Neuronal stem cell (in vitro differentiated cells): ENCODE results near the gene CTNNA1.

ENCODE experiments used
- DNase-seq: peaks from one replicate; pipeline ENCODE4 v3.0.0-alpha.2; 2013; ENCODE audit warnings: low spot score
- H2AFZ ChIP-seq: one replicate; pipeline ENCODE4 v1.6.1; 2013; ENCODE audit warnings: mild to moderate bottlenecking, low read length, inconsistent platforms
- H2AK5ac ChIP-seq: 2 replicates; pipeline ENCODE4 v1.6.1; 2013; ENCODE audit warnings: low read depth, mild to moderate bottlenecking, inconsistent platforms, low read length, moderate library complexity, mixed read lengths
- H2BK120ac ChIP-seq: 2 replicates; pipeline ENCODE4 v1.6.1; 2013; ENCODE audit warnings: low read depth, mild to moderate bottlenecking, inconsistent platforms, low read length, moderate library complexity, mixed read lengths
- H2BK12ac ChIP-seq: one replicate; pipeline ENCODE4 v1.6.1; 2013; ENCODE audit warnings: low read length, inconsistent platforms
- H2BK15ac ChIP-seq: 2 replicates; pipeline ENCODE4 v1.6.1; 2013; ENCODE audit warnings: mild to moderate bottlenecking, low read length, inconsistent platforms, mixed read lengths
- H2BK5ac ChIP-seq: one replicate; pipeline ENCODE4 v1.6.1; 2013; ENCODE audit warnings: inconsistent platforms, mild to moderate bottlenecking, low read length, moderate library complexity
- H3K14ac ChIP-seq: one replicate; pipeline ENCODE4 v1.6.1; 2013; ENCODE audit warnings: low read length, inconsistent platforms
- H3K18ac ChIP-seq: 2 replicates; pipeline ENCODE4 v1.6.1; 2013; ENCODE audit warnings: low read length, inconsistent platforms
- H3K23ac ChIP-seq: 2 replicates; pipeline ENCODE4 v1.6.1; 2013; ENCODE audit warnings: low read depth, mild to moderate bottlenecking, mixed read lengths, low read length, inconsistent platforms; ENCODE audit not compliant: poor library complexity
- H3K27ac ChIP-seq: replicated peaks from 3 replicates; pipeline ENCODE4 v1.5.1; 2013; ENCODE audit warnings: low read length, inconsistent platforms
- H3K27me3 ChIP-seq, 3 experiments: 2 replicates each; pipeline ENCODE4 v1.6.1; 2013; ENCODE audit warnings: low read length in 3 of 3, mild to moderate bottlenecking in 2 of 3, inconsistent platforms in 1 of 3, low read depth in 1 of 3, mixed read lengths in 1 of 3, moderate library complexity in 1 of 3; ENCODE audit not compliant: control insufficient read depth in 3 of 3, insufficient read depth in 3 of 3
- H3K36me3 ChIP-seq, 2 donors: replicated peaks in 1 of 2; 2 replicates each; pipeline ENCODE4 v1.6.1; 2013; ENCODE audit warnings: low read length in 2 of 2; ENCODE audit not compliant: control insufficient read depth in 2 of 2, insufficient read depth in 2 of 2
- H3K4ac ChIP-seq: 2 replicates; pipeline ENCODE4 v1.6.1; 2013; ENCODE audit warnings: inconsistent platforms, mild to moderate bottlenecking, low read length, moderate library complexity
- H3K4me1 ChIP-seq, 2 donors: 1 replicate in 1 of 2; 2 replicates in 1 of 2; pipeline ENCODE4 v1.6.1; 2013; ENCODE audit warnings: low read length in 2 of 2, low read depth in 1 of 2; ENCODE audit not compliant: control insufficient read depth in 2 of 2, insufficient read depth in 1 of 2
- H3K4me2 ChIP-seq: one replicate; pipeline ENCODE4 v1.6.1; 2013; ENCODE audit warnings: mild to moderate bottlenecking, low read length, inconsistent platforms; ENCODE audit not compliant: insufficient read depth, poor library complexity, severe bottlenecking
- H3K4me3 ChIP-seq, 2 donors: 2 replicates each; pipeline ENCODE4 v1.5.1; 2013; ENCODE audit warnings: low read length in 2 of 2, mild to moderate bottlenecking in 2 of 2, inconsistent platforms in 1 of 2, moderate library complexity in 1 of 2
- H3K79me1 ChIP-seq: one replicate; pipeline ENCODE4 v1.6.1; 2013; ENCODE audit warnings: low read depth, mild to moderate bottlenecking, inconsistent platforms, low read length, moderate library complexity
- H3K9ac ChIP-seq: one replicate; pipeline ENCODE4 v1.6.1; 2013; ENCODE audit warnings: mild to moderate bottlenecking, low read depth, low read length, inconsistent platforms; ENCODE audit not compliant: poor library complexity
- H3K9me3 ChIP-seq, 2 donors: replicated peaks in 1 of 2; 2 replicates each; pipeline versions ENCODE3 to v1.6.1; 2013; ENCODE audit warnings: low read length in 2 of 2, mild to moderate bottlenecking in 2 of 2, inconsistent platforms in 1 of 2, low read depth in 1 of 2, mixed read lengths in 1 of 2, moderate library complexity in 1 of 2; ENCODE audit not compliant: control insufficient read depth in 2 of 2, insufficient read depth in 1 of 2
- H4K8ac ChIP-seq: one replicate; pipeline ENCODE4 v1.6.1; 2013; ENCODE audit warnings: low read depth, mild to moderate bottlenecking, inconsistent platforms, low read length, moderate library complexity
- H4K91ac ChIP-seq: one replicate; pipeline ENCODE4 v1.6.1; 2013; ENCODE audit warnings: low read length, low read depth, mild to moderate bottlenecking, inconsistent platforms; ENCODE audit not compliant: poor library complexity
- WGBS, 2 donors: extraction: QIAGEN DNeasy Blood & Tissue Kit; methylation state at CpG; one replicate each; pipeline ENCODE4 v1.1.7; 2013; ENCODE audit warnings: missing lambda C conversion rate in 2 of 2, mixed read lengths in 1 of 2; ENCODE audit not compliant: insufficient read length in 2 of 2, insufficient replicate concordance in 1 of 2; ENCODE audit errors: extremely low coverage in 2 of 2; 5-methylcytosine and 5-hydroxymethylcytosine counted together

CTNNA1 gene

GRCh38 chr5:138789771-138790242, 36.6 kb downstream of the CTNNA1 start:
- Histone ChIP-seq H2AFZ (no peak overlapping the region), H3K4ac (no peak overlapping the region), H2BK120ac (no peak overlapping the region), H3K27me3 (no peaks in the 10 kb centered on the region), H2BK12ac (no peak overlapping the region), H3K4me1 (peaks cover 2 to 6% of the 10 kb centered on the region in 2 donors), H3K14ac (no peak overlapping the region), H3K4me2 (no peak overlapping the region), H3K18ac (no peak overlapping the region), H4K8ac (no peak overlapping the region), H3K36me3 (peaks cover 5 to 24% of the 10 kb centered on the region in 2 donors), H3K27ac (no peak overlapping the region), H3K23ac (no peak overlapping the region), H3K4me3 (no peak overlapping the region), H2BK5ac (no peak overlapping the region), H4K91ac (no peak overlapping the region), H2BK15ac (no peak overlapping the region), H3K9me3 (peaks cover 0 to 2% of the 10 kb centered on the region in 2 donors), H3K9ac (no peak overlapping the region), H3K79me1 (peaks cover 3% of the 10 kb centered on the region), H2AK5ac (no peak overlapping the region)
- DNase-seq = peak; percentile 15

- peaks cover 2 to 6% of the 10 kb centered on the region in 2 donors for H3K4me1 ChIP-seq
- H2BK12ac ChIP-seq = no peak overlapping the region
- H3K14ac ChIP-seq = no peak overlapping the region
- H4K8ac ChIP-seq = no peak overlapping the region
- H3K4ac ChIP-seq = no peak overlapping the region
- no peak overlapping the region for H3K27ac ChIP-seq
- WGBS, 2 donors = no CpG with 5 or more reads among the region's 1 CpG
- peaks cover 5 to 19% of the 10 kb centered on the region in 2 donors for H3K36me3 ChIP-seq
- H3K4me3 ChIP-seq = no peak overlapping the region
- no peak overlapping the region for H4K91ac ChIP-seq
- no peak overlapping the region for H3K18ac ChIP-seq
- no peak overlapping the region for H2AK5ac ChIP-seq
- no peak for DNase-seq
- no peak overlapping the region for H2BK15ac ChIP-seq
- H2BK120ac ChIP-seq = no peak overlapping the region
- peaks cover 0 to 2% of the 10 kb centered on the region in 2 donors for H3K9me3 ChIP-seq
- H3K23ac ChIP-seq = no peak overlapping the region
- H3K79me1 ChIP-seq = peaks cover 3% of the 10 kb centered on the region
- no peak overlapping the region for H3K9ac ChIP-seq
- no peak overlapping the region for H2AFZ ChIP-seq
- no peak overlapping the region for H3K4me2 ChIP-seq
- no peak overlapping the region for H2BK5ac ChIP-seq
- H3K27me3 ChIP-seq = no peaks in the 10 kb centered on the region
Measured at GRCh38 chr5:138790684-138791083, 37.5 kb downstream of the CTNNA1 start.

- H3K27ac ChIP-seq = no peak overlapping the region
- H3K23ac ChIP-seq = no peak overlapping the region
Measured at GRCh38 chr5:138792195-138792790, 39.1 kb downstream of the CTNNA1 start.

GRCh38 chr5:138793575-138793974, 40.4 kb downstream of the CTNNA1 start:
- no peak overlapping the region for H2BK120ac ChIP-seq
- DNase-seq = no peak
- no peak overlapping the region for H3K4me2 ChIP-seq
- H2AK5ac ChIP-seq = no peak overlapping the region
- H2AFZ ChIP-seq = no peak overlapping the region
- H3K4me1 ChIP-seq = peaks cover 2 to 6% of the 10 kb centered on the region in 2 donors
- no peak overlapping the region for H4K91ac ChIP-seq
- H3K18ac ChIP-seq = no peak overlapping the region
- H2BK15ac ChIP-seq = no peak overlapping the region
- H3K14ac ChIP-seq = no peak overlapping the region
- no peak overlapping the region for H2BK12ac ChIP-seq
- peaks cover 3% of the 10 kb centered on the region for H3K79me1 ChIP-seq
- H3K23ac ChIP-seq = no peak overlapping the region
- H3K4me3 ChIP-seq = no peak overlapping the region
- H3K27me3 ChIP-seq = no peaks in the 10 kb centered on the region
- H4K8ac ChIP-seq = no peak overlapping the region
- H3K4ac ChIP-seq = no peak overlapping the region
- H3K36me3 ChIP-seq = peaks cover 3 to 9% of the 10 kb centered on the region in 2 donors
- H2BK5ac ChIP-seq = no peak overlapping the region
- H3K27ac ChIP-seq = no peak overlapping the region
- H3K9ac ChIP-seq = no peak overlapping the region
- H3K9me3 ChIP-seq = peaks cover 0 to 2% of the 10 kb centered on the region in 2 donors

More at GRCh38 chr5:138792195-138792790, 39.1 kb downstream of the CTNNA1 start:
- Histone ChIP-seq H3K9ac (no peak overlapping the region), H3K4ac (no peak overlapping the region), H2AK5ac (no peak overlapping the region), H2BK5ac (no peak overlapping the region), H2AFZ (no peak overlapping the region), H3K4me2 (no peak overlapping the region), H3K14ac (no peak overlapping the region), H3K27me3 (no peaks in the 10 kb centered on the region), H3K36me3 (peaks cover 3 to 10% of the 10 kb centered on the region in 2 donors), H2BK12ac (no peak overlapping the region), H3K9me3 (peaks cover 0 to 2% of the 10 kb centered on the region in 2 donors), H3K4me3 (no peak overlapping the region), H3K18ac (no peak overlapping the region), H3K79me1 (peaks cover 3% of the 10 kb centered on the region), H4K8ac (no peak overlapping the region), H2BK15ac (no peak overlapping the region), H2BK120ac (no peak overlapping the region), H3K4me1 (peaks cover 2 to 6% of the 10 kb centered on the region in 2 donors), H4K91ac (no peak overlapping the region)
- no CpG with 5 or more reads among the region's 4 CpGs for WGBS, 2 donors
- no peak for DNase-seq
